ENCODE measurements around the gene OR52I1. TPM values are rescaled to one million over a fixed set of nuclear protein-coding genes. Genes with fewer than 3 reads are reported as not detected.

The OR52I1 gene
- polyA plus RNA-seq, 1 donor from 2014 or later, result not detected

GRCh38 chr11:4576880-4577279 lies 17.0 kb upstream of the OR52I1 start:
- Histone ChIP-seq H3K9me2 (ENCODE audit: insufficient read depth, low read length) (no peaks in the 10 kb centered on the region), H4K20me1 (ENCODE audit: insufficient read depth) (no peaks in the 10 kb centered on the region), H3K4me3 (ENCODE audit: low read length) (no peak overlapping the region), H3K9ac (ENCODE audit: low read length) (no peak overlapping the region), H3K9me3 (ENCODE audit: low read length) (no peaks in the 10 kb centered on the region), H3K27ac (ENCODE audit: low read length) (no peak overlapping the region), H3K27me3 (ENCODE audit: insufficient read depth, low read depth, low read length) (no peaks in the 10 kb centered on the region), H2AFZ (ENCODE audit: low read depth, low read length) (no peak overlapping the region), H3K4me2 (ENCODE audit: low read length) (no peak overlapping the region), H3K79me2 (replicated peaks; ENCODE audit: insufficient read depth, low read length) (no peaks in the 10 kb centered on the region), H3K36me3 (ENCODE audit: insufficient read depth, low read length) (no peaks in the 10 kb centered on the region), H3F3A (ENCODE audit: insufficient read depth, low read length, poor library complexity, severe bottlenecking) (no peaks in the 10 kb centered on the region)
- TF ChIP-seq TAF1 (IDR thresholded peaks at IDR 0.05; ENCODE audit: low read depth), result no peak
- TF ChIP-seq MXI1 (conservative IDR thresholded peaks at IDR 0.05; ENCODE audit: poor library complexity, severe bottlenecking), result no peak
- TF ChIP-seq EZH2 (IDR thresholded peaks at IDR 0.05; ENCODE audit: borderline replicate concordance, insufficient read depth, low read length, poor library complexity, severe bottlenecking), result no peak
- no peak for TF ChIP-seq SMC3 (conservative IDR thresholded peaks at IDR 0.05; ENCODE audit: poor library complexity)
- no peak for TF ChIP-seq POLR2AphosphoS5 (IDR thresholded peaks at IDR 0.05)
- TF ChIP-seq EP300 (conservative IDR thresholded peaks at IDR 0.05; ENCODE audit: poor library complexity, severe bottlenecking), result no peak
- no peak for TF ChIP-seq RAD21 (conservative IDR thresholded peaks at IDR 0.05)
- TF ChIP-seq CTCF (IDR thresholded peaks at IDR 0.05; ENCODE audit: poor library complexity, severe bottlenecking), result no peak
- TF ChIP-seq REST (IDR thresholded peaks at IDR 0.05; ENCODE audit: borderline replicate concordance), result no peak

GRCh38 chr11:4577761-4578160 lies 16.1 kb upstream of the OR52I1 start:
- no peak for TF ChIP-seq REST (IDR thresholded peaks at IDR 0.05; ENCODE audit: borderline replicate concordance)
- no peak for TF ChIP-seq EZH2 (IDR thresholded peaks at IDR 0.05; ENCODE audit: borderline replicate concordance, insufficient read depth, low read length, poor library complexity, severe bottlenecking)
- no peak for TF ChIP-seq EP300 (conservative IDR thresholded peaks at IDR 0.05; ENCODE audit: poor library complexity, severe bottlenecking)
- no peak for TF ChIP-seq POLR2AphosphoS5 (IDR thresholded peaks at IDR 0.05)
- no peak for TF ChIP-seq TAF1 (IDR thresholded peaks at IDR 0.05; ENCODE audit: low read depth)
- TF ChIP-seq SMC3 (conservative IDR thresholded peaks at IDR 0.05; ENCODE audit: poor library complexity), result no peak
- TF ChIP-seq RAD21 (conservative IDR thresholded peaks at IDR 0.05), result no peak
- TF ChIP-seq MXI1 (conservative IDR thresholded peaks at IDR 0.05; ENCODE audit: poor library complexity, severe bottlenecking), result no peak
- TF ChIP-seq CTCF (IDR thresholded peaks at IDR 0.05; ENCODE audit: poor library complexity, severe bottlenecking), result no peak
- Histone ChIP-seq H3K9ac (ENCODE audit: low read length) (no peak overlapping the region), H3K36me3 (ENCODE audit: insufficient read depth, low read length) (no peaks in the 10 kb centered on the region), H3K27me3 (ENCODE audit: insufficient read depth, low read depth, low read length) (no peaks in the 10 kb centered on the region), H3K4me2 (ENCODE audit: low read length) (no peak overlapping the region), H2AFZ (ENCODE audit: low read depth, low read length) (no peak overlapping the region), H3K9me2 (ENCODE audit: insufficient read depth, low read length) (no peaks in the 10 kb centered on the region), H4K20me1 (ENCODE audit: insufficient read depth) (no peaks in the 10 kb centered on the region), H3K27ac (ENCODE audit: low read length) (no peak overlapping the region), H3K79me2 (replicated peaks; ENCODE audit: insufficient read depth, low read length) (no peaks in the 10 kb centered on the region), H3K9me3 (ENCODE audit: low read length) (no peaks in the 10 kb centered on the region), H3F3A (ENCODE audit: insufficient read depth, low read length, poor library complexity, severe bottlenecking) (no peaks in the 10 kb centered on the region), H3K4me3 (ENCODE audit: low read length) (no peak overlapping the region)

Measured in neural cell (in vitro differentiated cells).